Vagina (tissue), 2 donors: ENCODE results near the gene FAM81B. TPM values are rescaled to one million over a fixed set of nuclear protein-coding genes. Genes with fewer than 3 reads are reported as not detected.

Experiments used
- DNase-seq, 2 donors: peaks; one replicate each; pipeline ENCODE4 v3.0.0-alpha.2; 2017; ENCODE audit errors: extremely low spot score in 2 of 2
- H3K27ac ChIP-seq: fragments of 200-600 bp; sonication (generic); one replicate; pipeline ENCODE4 v1.5.1; 2019
- H3K27me3 ChIP-seq: fragments of 200-600 bp; sonication (generic); one replicate; pipeline ENCODE4 v1.5.1; 2019
- H3K36me3 ChIP-seq, 2 donors: fragments of 200-600 bp; sonication (generic); one replicate each; pipeline ENCODE4 v1.5.1; 2017 to 2019
- H3K4me1 ChIP-seq: fragments of 200-600 bp; sonication (generic); one replicate; pipeline ENCODE4 v1.5.1; 2019
- H3K4me3 ChIP-seq, 2 donors: fragments of 200-600 bp; sonication (generic); 1 replicate in 1 of 2; 2 replicates in 1 of 2; pipeline ENCODE4 v1.5.1; 2016 to 2019
- H3K9me3 ChIP-seq: fragments of 200-600 bp; sonication (generic); one replicate; pipeline ENCODE4 v1.5.1; 2019
- POLR2A ChIP-seq, 2 donors: fragments of 450-650 bp; IDR thresholded peaks; one replicate each; pipeline ENCODE4 v1.6.1; 2017; ENCODE audit warnings: antibody characterized with exemption in 2 of 2, mild to moderate bottlenecking in 2 of 2, moderate library complexity in 2 of 2
- POLR2AphosphoS5 ChIP-seq, 2 donors: sonication (generic); formaldehyde crosslinking; IDR thresholded peaks; one replicate each; pipeline ENCODE4 v1.9.0; 2017; ENCODE audit warnings: antibody characterized with exemption in 2 of 2, mild to moderate bottlenecking in 2 of 2, low read depth in 1 of 2; ENCODE audit not compliant: insufficient read depth in 1 of 2
- intact Hi-C: fragments of 100-400 bp; cut with DNase I; formaldehyde crosslinking; loops from one replicate; pipeline ENCODE4 v1.15.1; 2023
- total RNA-seq: library from RNA; depleted of rRNA; stranded (reverse); fragments of >200 nt; gene quantifications from one replicate; pipeline ENCODE4 v1.2.3, GENCODE V29; 2016
- TF ChIP-seq, protein P1 (sequence below), 3 experiments: fragments of 450-650 bp in 2 of 3; fragments of 200-600 bp in 1 of 3; sonication (generic) in 1 of 3; IDR thresholded peaks; one replicate each; pipeline ENCODE4 v1.5.1; 2017 to 2019; ENCODE audit warnings: antibody characterized with exemption in 3 of 3, mild to moderate bottlenecking in 2 of 3, moderate library complexity in 2 of 3

FAM81B gene
- total RNA-seq, 1 donor from 2014 or later, result not detected

DNA sequence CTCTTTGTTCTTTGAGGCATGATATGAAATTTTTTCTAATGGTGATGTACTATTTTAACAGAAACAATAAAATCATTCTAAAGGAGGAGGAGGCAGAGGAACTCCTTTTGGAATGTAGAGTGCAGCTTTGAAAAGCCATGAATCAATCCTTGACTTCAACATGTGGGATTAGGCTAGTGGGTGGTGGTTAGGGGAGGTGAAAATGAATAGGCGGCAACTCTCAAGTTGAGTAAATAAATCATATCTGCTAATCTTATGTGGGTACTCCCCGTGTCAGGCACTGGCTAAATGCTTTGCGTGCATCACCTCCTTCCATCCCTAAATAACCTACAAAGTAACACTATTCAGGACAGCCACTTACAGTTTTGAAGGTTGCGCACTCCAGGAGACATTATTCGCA, 35.1 kb downstream of the FAM81B start:
- no peak overlapping the region for H3K27ac ChIP-seq
- H3K36me3 ChIP-seq, result no peaks in the 10 kb centered on the region
- H3K4me1 ChIP-seq, result no peaks in the 10 kb centered on the region
- intact Hi-C loops, result no loop called here
- H3K9me3 ChIP-seq, result no peaks in the 10 kb centered on the region
- H3K4me3 ChIP-seq, result no peak overlapping the region
- DNase-seq, result no peak
- TF ChIP-seq POLR2AphosphoS5 (IDR thresholded peaks at IDR 0.05; ENCODE audit: insufficient read depth in 1 of 2, low read depth in 1 of 2) (no peak), POLR2A (IDR thresholded peaks at IDR 0.05) (no peak)
- TF ChIP-seq, protein P1, sequence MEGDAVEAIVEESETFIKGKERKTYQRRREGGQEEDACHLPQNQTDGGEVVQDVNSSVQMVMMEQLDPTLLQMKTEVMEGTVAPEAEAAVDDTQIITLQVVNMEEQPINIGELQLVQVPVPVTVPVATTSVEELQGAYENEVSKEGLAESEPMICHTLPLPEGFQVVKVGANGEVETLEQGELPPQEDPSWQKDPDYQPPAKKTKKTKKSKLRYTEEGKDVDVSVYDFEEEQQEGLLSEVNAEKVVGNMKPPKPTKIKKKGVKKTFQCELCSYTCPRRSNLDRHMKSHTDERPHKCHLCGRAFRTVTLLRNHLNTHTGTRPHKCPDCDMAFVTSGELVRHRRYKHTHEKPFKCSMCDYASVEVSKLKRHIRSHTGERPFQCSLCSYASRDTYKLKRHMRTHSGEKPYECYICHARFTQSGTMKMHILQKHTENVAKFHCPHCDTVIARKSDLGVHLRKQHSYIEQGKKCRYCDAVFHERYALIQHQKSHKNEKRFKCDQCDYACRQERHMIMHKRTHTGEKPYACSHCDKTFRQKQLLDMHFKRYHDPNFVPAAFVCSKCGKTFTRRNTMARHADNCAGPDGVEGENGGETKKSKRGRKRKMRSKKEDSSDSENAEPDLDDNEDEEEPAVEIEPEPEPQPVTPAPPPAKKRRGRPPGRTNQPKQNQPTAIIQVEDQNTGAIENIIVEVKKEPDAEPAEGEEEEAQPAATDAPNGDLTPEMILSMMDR (IDR thresholded peaks at IDR 0.05), result no peak
- no peaks in the 10 kb centered on the region for H3K27me3 ChIP-seq

DNA sequence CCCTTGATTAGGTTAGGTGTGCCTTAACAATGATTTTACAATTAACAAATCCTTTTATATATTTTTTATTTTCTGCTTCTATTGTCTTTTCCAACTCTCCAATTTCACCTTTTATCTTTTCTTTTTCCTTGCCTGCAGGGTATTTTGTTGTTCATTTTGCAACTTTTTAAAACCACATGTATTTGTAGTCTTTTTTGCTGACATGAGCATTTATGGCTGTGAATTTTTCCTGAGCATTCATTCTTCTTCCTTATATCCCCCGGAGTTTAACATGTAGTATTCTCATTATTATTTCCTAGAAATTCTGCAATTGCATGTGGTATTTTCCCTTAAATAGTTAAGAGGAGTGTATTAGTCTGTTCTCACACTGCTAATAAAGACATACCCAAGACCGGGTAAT, 41.6 kb downstream of the FAM81B start:
- Histone ChIP-seq H3K4me3 (no peak overlapping the region), H3K27ac (no peak overlapping the region), H3K27me3 (no peaks in the 10 kb centered on the region), H3K9me3 (no peaks in the 10 kb centered on the region), H3K4me1 (no peaks in the 10 kb centered on the region), H3K36me3 (no peaks in the 10 kb centered on the region)
- intact Hi-C loops, result no loop called here
- TF ChIP-seq, protein P1 (IDR thresholded peaks at IDR 0.05), result no peak
- no peak for TF ChIP-seq POLR2A (IDR thresholded peaks at IDR 0.05)
- no peak for TF ChIP-seq POLR2AphosphoS5 (IDR thresholded peaks at IDR 0.05; ENCODE audit: insufficient read depth in 1 of 2, low read depth in 1 of 2)
- DNase-seq, result no peak

DNA sequence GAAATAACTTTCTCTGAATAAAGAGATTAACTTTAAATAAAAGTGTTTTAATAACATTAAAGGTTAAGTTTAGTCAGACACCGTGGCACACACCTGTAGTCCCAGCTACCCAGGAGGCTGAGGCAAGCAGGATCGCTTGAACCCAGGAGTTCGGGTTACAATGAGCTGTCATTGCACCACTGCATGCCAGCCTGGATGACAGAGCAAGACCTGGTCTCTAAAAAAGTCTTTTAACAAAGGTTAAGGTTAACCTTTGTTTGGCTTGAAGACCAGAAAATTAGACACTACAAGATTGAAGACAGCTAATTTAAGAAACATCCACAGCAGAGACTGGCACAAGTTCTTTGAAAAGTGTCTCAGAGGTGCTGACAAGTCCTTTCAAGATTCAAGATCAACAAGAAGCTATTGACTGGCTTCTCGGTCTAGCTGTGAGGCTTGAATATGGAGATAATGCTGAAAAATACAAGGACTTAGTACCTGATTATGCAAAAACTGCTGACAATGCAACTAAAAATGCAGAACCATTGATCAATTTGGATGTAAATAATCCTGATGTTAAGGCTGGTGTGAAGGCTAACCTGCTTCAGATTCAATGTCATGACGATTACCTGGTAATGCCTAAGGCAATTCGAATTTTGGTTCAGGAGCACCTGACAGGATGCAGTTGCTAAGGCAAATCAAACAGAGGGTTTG, 48.8 kb downstream of the FAM81B start:
- H3K27me3 ChIP-seq, result no peaks in the 10 kb centered on the region
- no peak overlapping the region for H3K27ac ChIP-seq
- TF ChIP-seq POLR2AphosphoS5 (IDR thresholded peaks at IDR 0.05; ENCODE audit: insufficient read depth in 1 of 2, low read depth in 1 of 2) (no peak), POLR2A (IDR thresholded peaks at IDR 0.05) (no peak)
- TF ChIP-seq, protein P1 (IDR thresholded peaks at IDR 0.05), result no peak
- H3K9me3 ChIP-seq, result no peaks in the 10 kb centered on the region
- no peaks in the 10 kb centered on the region for H3K4me1 ChIP-seq
- H3K4me3 ChIP-seq, result no peak overlapping the region
- intact Hi-C loops, result no loop called here
- no peak for DNase-seq
- H3K36me3 ChIP-seq, result no peaks in the 10 kb centered on the region

DNA sequence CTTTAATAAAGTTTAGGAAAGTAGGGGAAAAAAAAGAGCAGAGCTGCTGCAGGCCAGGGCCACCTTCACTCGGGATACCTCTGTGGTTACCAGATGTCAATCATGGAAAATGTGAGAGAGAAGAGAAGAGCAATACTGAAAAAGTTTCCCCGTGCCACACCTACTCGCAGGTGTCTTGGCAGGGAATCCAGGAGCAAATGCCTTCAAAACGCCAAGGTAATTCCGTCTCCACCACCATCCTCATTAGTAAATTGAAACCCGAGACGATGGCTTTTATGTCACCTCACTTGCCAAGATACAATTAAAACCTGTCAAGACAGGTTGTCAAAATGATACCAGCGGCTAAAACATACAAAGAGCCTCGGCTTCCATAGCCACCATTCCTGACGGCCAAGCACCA, 49.7 kb downstream of the FAM81B start:
- TF ChIP-seq POLR2A (IDR thresholded peaks at IDR 0.05), result no peak
- TF ChIP-seq, protein P1 (IDR thresholded peaks at IDR 0.05), result no peak
- TF ChIP-seq POLR2AphosphoS5 (IDR thresholded peaks at IDR 0.05; ENCODE audit: insufficient read depth in 1 of 2, low read depth in 1 of 2), result no peak
- DNase-seq, result no peak
- intact Hi-C loops, result no loop called here

DNA sequence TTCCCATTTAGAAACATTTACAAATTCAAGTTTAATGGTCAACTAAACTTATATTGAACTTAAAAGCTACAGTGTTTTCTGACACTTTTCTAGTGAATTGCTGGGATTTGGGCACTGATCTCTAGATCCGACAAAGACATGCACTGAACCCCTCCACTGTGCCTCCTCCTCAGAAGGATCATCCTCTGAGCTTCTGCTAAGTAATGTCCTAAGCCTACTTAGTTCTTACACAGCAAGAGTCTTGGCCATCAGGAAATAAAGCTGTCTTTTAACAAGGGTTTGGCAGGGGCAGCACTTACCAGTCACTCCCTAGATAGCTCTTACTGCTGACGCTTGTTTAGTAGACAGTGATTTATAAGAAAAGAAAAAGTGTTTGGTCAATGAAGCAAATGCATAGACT, 50.5 kb downstream of the FAM81B start:
- no peak for DNase-seq
- TF ChIP-seq POLR2AphosphoS5 (IDR thresholded peaks at IDR 0.05; ENCODE audit: insufficient read depth in 1 of 2, low read depth in 1 of 2), result no peak
- TF ChIP-seq, protein P1 (IDR thresholded peaks at IDR 0.05), result no peak
- no peak for TF ChIP-seq POLR2A (IDR thresholded peaks at IDR 0.05)
- Histone ChIP-seq H3K36me3 (no peaks in the 10 kb centered on the region), H3K27me3 (no peaks in the 10 kb centered on the region), H3K9me3 (no peaks in the 10 kb centered on the region), H3K4me1 (no peaks in the 10 kb centered on the region), H3K4me3 (no peak overlapping the region), H3K27ac (no peak overlapping the region)
- intact Hi-C loops, result no loop called here

More for the DNA sequence above, 49.7 kb downstream of the FAM81B start:
- Histone ChIP-seq H3K36me3 (no peaks in the 10 kb centered on the region), H3K27ac (no peak overlapping the region), H3K9me3 (no peaks in the 10 kb centered on the region), H3K27me3 (no peaks in the 10 kb centered on the region), H3K4me1 (no peaks in the 10 kb centered on the region), H3K4me3 (no peak overlapping the region)
